ENCODE results near the gene RPP30. TPM values are rescaled to one million over a fixed set of nuclear protein-coding genes. Genes with fewer than 3 reads are reported as not detected.

The RPP30 gene
- total and polyA plus RNA-seq, 2 donors from 2014 or later, result 26.5 to 42.9 TPM

GRCh38 chr10:90917238-90917967 is 45.6 kb downstream of the RPP30 start:
- Histone ChIP-seq H3K27ac (ENCODE audit: low read depth in 2 of 2, low read length in 2 of 2) (no peak overlapping the region), H3K27me3 (ENCODE audit: control insufficient read depth, insufficient read depth, low read length) (no peaks in the 10 kb centered on the region), H3K9ac (ENCODE audit: low read length in 3 of 3) (no peak overlapping the region), H3K36me3 (ENCODE audit: control insufficient read depth in 2 of 3, insufficient read depth in 3 of 3, low read length in 3 of 3) (no peaks in the 10 kb centered on the region), H3K4me1 (ENCODE audit: control insufficient read depth in 2 of 3, insufficient read depth in 2 of 3, low read depth in 1 of 3, low read length in 3 of 3) (no peaks in the 10 kb centered on the region), H3K4me3 (ENCODE audit: low read length in 3 of 3) (no peak overlapping the region), H3K9me3 (ENCODE audit: control insufficient read depth in 2 of 3, insufficient read depth in 1 of 3, low read length in 3 of 3) (no peaks in the 10 kb centered on the region)
- DNase-seq (no peak), FAIRE-seq (no peak)
- intact Hi-C loops (cut with DNase I), result no loop called here
- no peak for TF ChIP-seq CTCF (IDR thresholded peaks at IDR 0.05; ENCODE audit: borderline replicate concordance, extremely low read depth, insufficient read depth)

GRCh38 chr10:90917968-90918318 is 46.2 kb downstream of the RPP30 start:
- H3K36me3 ChIP-seq (ENCODE audit: control insufficient read depth in 2 of 3, insufficient read depth in 3 of 3, low read length in 3 of 3), result no peaks in the 10 kb centered on the region
- H3K9ac ChIP-seq (ENCODE audit: low read length in 3 of 3), result no peak overlapping the region
- H3K27ac ChIP-seq (ENCODE audit: low read depth in 2 of 2, low read length in 2 of 2), result no peak overlapping the region
- no peak for TF ChIP-seq CTCF (IDR thresholded peaks at IDR 0.05; ENCODE audit: borderline replicate concordance, extremely low read depth, insufficient read depth)
- FAIRE-seq (no peak), DNase-seq (no peak)
- no peaks in the 10 kb centered on the region for H3K9me3 ChIP-seq (ENCODE audit: control insufficient read depth in 2 of 3, insufficient read depth in 1 of 3, low read length in 3 of 3)
- no peaks in the 10 kb centered on the region for H3K4me1 ChIP-seq (ENCODE audit: control insufficient read depth in 2 of 3, insufficient read depth in 2 of 3, low read depth in 1 of 3, low read length in 3 of 3)
- H3K27me3 ChIP-seq (ENCODE audit: control insufficient read depth, insufficient read depth, low read length), result no peaks in the 10 kb centered on the region
- H3K4me3 ChIP-seq (ENCODE audit: low read length in 3 of 3), result no peak overlapping the region
- intact Hi-C loops (cut with DNase I), result no loop called here

- no peak overlapping the region for H3K27ac ChIP-seq (ENCODE audit: low read depth in 2 of 2, low read length in 2 of 2)
These were observed 48.2 kb downstream of the RPP30 start for GRCh38 chr10:90919683-90920574.

More at GRCh38 chr10:90919683-90920574, 48.2 kb downstream of the RPP30 start:
- Histone ChIP-seq H3K27me3 (ENCODE audit: control insufficient read depth, insufficient read depth, low read length) (no peaks in the 10 kb centered on the region), H3K9me3 (ENCODE audit: control insufficient read depth in 2 of 3, insufficient read depth in 1 of 3, low read length in 3 of 3) (no peaks in the 10 kb centered on the region), H3K4me3 (ENCODE audit: low read length in 3 of 3) (no peak overlapping the region), H3K36me3 (ENCODE audit: control insufficient read depth in 2 of 3, insufficient read depth in 3 of 3, low read length in 3 of 3) (no peaks in the 10 kb centered on the region), H3K9ac (ENCODE audit: low read length in 3 of 3) (no peak overlapping the region), H3K4me1 (ENCODE audit: control insufficient read depth in 2 of 3, insufficient read depth in 2 of 3, low read depth in 1 of 3, low read length in 3 of 3) (no peaks in the 10 kb centered on the region)
- no peak for FAIRE-seq
- DNase-seq, result no peak
- no peak for TF ChIP-seq CTCF (IDR thresholded peaks at IDR 0.05; ENCODE audit: borderline replicate concordance, extremely low read depth, insufficient read depth)
- intact Hi-C loops (cut with DNase I), result no loop called here
